Ishikawa (cell line): ENCODE data around the gene CAMK1D.

Experiments
- CEBPB ChIP-seq: IDR thresholded peaks from 2 replicates; pipeline ENCODE4 v1.6.1; 2012
- CREB1 ChIP-seq: IDR thresholded peaks from 2 replicates; pipeline ENCODE4 v1.6.1; 2012; ENCODE audit warnings: low read depth
- EGR1 ChIP-seq: IDR thresholded peaks from 2 replicates; pipeline ENCODE4 v1.6.1; 2012
- EP300 ChIP-seq: IDR thresholded peaks from 2 replicates; pipeline ENCODE4 v1.6.1; 2012; ENCODE audit warnings: borderline replicate concordance
- FOXM1 ChIP-seq: IDR thresholded peaks from 2 replicates; pipeline ENCODE4 v1.6.1; 2012; ENCODE audit warnings: low read depth, borderline replicate concordance
- NFIC ChIP-seq: IDR thresholded peaks from 2 replicates; pipeline ENCODE4 v1.6.1; 2012
- RAD21 ChIP-seq: IDR thresholded peaks from 2 replicates; pipeline ENCODE4 v1.6.1; 2012; ENCODE audit warnings: low read depth
- TAF1 ChIP-seq: IDR thresholded peaks from 2 replicates; pipeline ENCODE4 v1.6.1; 2012; ENCODE audit warnings: low read depth, mild to moderate bottlenecking
- TCF12 ChIP-seq: IDR thresholded peaks from 2 replicates; pipeline ENCODE4 v1.6.1; 2012; ENCODE audit warnings: low read depth
- TEAD4 ChIP-seq: IDR thresholded peaks from 2 replicates; pipeline ENCODE4 v1.6.1; 2012
- TF ChIP-seq, protein P1 (sequence below): IDR thresholded peaks from 2 replicates; pipeline ENCODE4 v1.6.1; 2012; ENCODE audit warnings: low read depth, mild to moderate bottlenecking
- TF ChIP-seq, protein P2 (sequence below): IDR thresholded peaks from 2 replicates; pipeline ENCODE4 v1.6.1; 2012
- TF ChIP-seq, protein P3 (sequence below): IDR thresholded peaks from 2 replicates; pipeline ENCODE4 v1.6.1; 2012

DNA sequence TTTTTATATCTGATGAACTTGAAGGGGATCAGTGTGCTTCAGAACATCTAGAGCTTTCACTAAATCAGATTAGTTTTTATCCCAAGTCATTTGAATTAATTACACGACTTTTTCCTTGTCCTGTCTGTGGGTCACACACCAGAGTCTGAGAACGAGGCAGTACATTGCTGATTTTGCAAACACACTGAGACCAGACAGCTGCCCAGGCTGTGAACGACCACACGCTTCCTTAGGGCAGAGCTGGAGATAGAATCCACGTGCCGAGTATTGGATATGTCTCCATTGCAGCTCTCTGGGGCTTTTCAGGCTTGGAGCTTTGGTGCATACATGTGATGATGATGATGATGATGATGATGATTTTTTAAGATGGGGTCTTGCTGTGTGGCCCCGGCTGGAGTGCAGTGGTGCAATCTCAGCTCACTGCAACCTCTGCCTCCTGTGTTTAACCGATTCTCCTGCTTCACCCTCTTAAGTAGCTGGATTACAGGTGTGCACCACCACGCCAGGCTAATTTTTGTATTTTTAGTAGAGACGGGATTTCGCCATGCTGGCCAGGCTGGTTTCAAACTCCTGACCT, 81.1 kb downstream of the CAMK1D start:
- TF ChIP-seq NFIC (no peak), TAF1 (no peak), EGR1 (no peak), RAD21 (no peak), TCF12 (no peak), CEBPB (no peak), FOXM1 (no peak), TEAD4 (no peak), CREB1 (no peak), EP300 (no peak)
- TF ChIP-seq, protein P1, sequence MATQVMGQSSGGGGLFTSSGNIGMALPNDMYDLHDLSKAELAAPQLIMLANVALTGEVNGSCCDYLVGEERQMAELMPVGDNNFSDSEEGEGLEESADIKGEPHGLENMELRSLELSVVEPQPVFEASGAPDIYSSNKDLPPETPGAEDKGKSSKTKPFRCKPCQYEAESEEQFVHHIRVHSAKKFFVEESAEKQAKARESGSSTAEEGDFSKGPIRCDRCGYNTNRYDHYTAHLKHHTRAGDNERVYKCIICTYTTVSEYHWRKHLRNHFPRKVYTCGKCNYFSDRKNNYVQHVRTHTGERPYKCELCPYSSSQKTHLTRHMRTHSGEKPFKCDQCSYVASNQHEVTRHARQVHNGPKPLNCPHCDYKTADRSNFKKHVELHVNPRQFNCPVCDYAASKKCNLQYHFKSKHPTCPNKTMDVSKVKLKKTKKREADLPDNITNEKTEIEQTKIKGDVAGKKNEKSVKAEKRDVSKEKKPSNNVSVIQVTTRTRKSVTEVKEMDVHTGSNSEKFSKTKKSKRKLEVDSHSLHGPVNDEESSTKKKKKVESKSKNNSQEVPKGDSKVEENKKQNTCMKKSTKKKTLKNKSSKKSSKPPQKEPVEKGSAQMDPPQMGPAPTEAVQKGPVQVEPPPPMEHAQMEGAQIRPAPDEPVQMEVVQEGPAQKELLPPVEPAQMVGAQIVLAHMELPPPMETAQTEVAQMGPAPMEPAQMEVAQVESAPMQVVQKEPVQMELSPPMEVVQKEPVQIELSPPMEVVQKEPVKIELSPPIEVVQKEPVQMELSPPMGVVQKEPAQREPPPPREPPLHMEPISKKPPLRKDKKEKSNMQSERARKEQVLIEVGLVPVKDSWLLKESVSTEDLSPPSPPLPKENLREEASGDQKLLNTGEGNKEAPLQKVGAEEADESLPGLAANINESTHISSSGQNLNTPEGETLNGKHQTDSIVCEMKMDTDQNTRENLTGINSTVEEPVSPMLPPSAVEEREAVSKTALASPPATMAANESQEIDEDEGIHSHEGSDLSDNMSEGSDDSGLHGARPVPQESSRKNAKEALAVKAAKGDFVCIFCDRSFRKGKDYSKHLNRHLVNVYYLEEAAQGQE, result no peak
- TF ChIP-seq, protein P2, sequence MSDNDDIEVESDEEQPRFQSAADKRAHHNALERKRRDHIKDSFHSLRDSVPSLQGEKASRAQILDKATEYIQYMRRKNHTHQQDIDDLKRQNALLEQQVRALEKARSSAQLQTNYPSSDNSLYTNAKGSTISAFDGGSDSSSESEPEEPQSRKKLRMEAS, result no peak
- TF ChIP-seq, protein P3, sequence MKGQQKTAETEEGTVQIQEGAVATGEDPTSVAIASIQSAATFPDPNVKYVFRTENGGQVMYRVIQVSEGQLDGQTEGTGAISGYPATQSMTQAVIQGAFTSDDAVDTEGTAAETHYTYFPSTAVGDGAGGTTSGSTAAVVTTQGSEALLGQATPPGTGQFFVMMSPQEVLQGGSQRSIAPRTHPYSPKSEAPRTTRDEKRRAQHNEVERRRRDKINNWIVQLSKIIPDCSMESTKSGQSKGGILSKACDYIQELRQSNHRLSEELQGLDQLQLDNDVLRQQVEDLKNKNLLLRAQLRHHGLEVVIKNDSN, result no peak
